ENCODE results near the gene ZNF460.

GRCh38 chr19:57239982-57240310, 40.3 kb upstream of the ZNF460 start:
- TF ChIP-seq, protein P1, sequence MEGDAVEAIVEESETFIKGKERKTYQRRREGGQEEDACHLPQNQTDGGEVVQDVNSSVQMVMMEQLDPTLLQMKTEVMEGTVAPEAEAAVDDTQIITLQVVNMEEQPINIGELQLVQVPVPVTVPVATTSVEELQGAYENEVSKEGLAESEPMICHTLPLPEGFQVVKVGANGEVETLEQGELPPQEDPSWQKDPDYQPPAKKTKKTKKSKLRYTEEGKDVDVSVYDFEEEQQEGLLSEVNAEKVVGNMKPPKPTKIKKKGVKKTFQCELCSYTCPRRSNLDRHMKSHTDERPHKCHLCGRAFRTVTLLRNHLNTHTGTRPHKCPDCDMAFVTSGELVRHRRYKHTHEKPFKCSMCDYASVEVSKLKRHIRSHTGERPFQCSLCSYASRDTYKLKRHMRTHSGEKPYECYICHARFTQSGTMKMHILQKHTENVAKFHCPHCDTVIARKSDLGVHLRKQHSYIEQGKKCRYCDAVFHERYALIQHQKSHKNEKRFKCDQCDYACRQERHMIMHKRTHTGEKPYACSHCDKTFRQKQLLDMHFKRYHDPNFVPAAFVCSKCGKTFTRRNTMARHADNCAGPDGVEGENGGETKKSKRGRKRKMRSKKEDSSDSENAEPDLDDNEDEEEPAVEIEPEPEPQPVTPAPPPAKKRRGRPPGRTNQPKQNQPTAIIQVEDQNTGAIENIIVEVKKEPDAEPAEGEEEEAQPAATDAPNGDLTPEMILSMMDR (IDR thresholded peaks at IDR 0.05) = no peak
- TF ChIP-seq POLR2AphosphoS5 (IDR thresholded peaks at IDR 0.05) = no peak
- no peak for TF ChIP-seq EP300 (IDR thresholded peaks at IDR 0.05; ENCODE audit: low read depth)

Data from transverse colon (tissue), 4 donors.